Measurements from ENCODE around the gene JPH2.

DNA sequence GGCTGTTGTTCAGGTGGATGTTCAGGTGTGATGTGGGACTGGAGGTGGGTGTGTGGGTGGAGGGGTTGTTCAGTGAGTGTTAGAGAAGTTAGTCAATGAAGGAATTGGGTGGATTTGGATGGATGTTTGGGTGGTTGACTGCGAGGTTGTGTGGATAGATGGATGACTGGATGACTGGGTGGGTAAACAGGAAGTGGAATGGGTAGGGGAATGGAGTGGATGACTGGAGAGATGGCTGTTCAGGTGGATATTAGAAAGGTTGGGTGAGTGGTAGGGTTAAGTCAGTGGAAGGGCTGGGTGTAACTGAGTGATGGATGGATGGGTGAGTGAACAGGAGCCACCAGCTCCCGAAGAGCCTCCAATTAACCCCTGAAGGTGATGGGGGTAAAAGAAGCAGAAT, 27.9 kb downstream of the JPH2 start:
- TF ChIP-seq POLR2A (IDR thresholded peaks at IDR 0.05; ENCODE audit: low read depth, low read length) = no peak
- TF ChIP-seq POLR2AphosphoS5 (IDR thresholded peaks at IDR 0.05; ENCODE audit: low read depth, low read length) = no peak
- TF ChIP-seq TAF1 (IDR thresholded peaks at IDR 0.05; ENCODE audit: borderline replicate concordance, low read depth, low read length) = no peak
